ENCODE results near the gene RAD54L.
"Not testable (repeated sequence)": the region's sequence is repeated elsewhere in the genome, so short reads cannot be mapped to it uniquely, and the experiment has no call there.

Gene RAD54L

DNA sequence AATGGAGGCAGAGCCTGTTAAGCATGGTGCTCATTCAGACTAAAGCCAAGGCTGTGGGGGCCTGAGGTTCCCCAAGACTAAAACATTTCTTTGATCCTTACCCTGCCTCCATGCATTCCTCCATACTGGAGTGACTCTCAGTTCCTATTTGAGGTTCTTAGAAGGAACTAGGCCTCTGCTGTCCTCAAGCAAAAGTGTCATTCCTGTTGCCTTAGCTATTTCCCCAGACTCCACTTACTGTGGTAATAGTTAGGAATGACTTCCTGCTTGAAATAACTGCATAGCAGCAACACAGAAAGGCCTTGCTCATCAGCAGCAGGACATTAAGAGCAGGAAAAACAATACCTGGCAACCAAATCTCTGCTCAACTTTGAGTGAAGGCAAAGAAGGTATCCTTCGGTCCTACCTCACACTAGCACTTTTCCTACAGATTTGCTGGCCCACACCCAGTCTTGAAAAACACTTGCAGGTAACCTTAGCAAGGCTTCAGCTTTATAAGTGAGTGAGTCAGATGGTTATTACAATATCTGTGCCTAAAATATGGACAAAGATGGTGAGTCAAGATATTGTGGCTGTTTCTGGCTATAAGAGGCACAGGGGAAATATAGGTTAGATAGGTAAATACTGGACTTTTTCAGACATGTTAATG, 41.0 kb downstream of the RAD54L start:
- DNase-seq = no peak

DNA sequence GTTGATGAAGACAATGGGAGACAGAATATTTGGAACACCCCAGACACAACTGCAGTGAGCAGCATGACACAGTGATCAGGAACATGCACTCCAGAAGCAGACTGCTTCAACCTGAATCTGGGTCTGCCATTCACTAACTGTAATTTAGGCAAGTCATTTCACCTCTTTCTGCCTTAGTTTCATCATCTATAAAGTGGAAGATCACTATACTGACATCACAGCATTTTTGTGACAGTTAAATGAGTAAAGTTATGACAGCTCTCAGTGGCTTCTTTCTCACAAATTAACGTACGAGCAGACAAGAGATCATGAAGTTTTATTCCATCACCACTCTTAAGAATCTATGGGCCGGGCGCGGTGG, 41.6 kb downstream of the RAD54L start:
- DNase-seq = no peak

DNA sequence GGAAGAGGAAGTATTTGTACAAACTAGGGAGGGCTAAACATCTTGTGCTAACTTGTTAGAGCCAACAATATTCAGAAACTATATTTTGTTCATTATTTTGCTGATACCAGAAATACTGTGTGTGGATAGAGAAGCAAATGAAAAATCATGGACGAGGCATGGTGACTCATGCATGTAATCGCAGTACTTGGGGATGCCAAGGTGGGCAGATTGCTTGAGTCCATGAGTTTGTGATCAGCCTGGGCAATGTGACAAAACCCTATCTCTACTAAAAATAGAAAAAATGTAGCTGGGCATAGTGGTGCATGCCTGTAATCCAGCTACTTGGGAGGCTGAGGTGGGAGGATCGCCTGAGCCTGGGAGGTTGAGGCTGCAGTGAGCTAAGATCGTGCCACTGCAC, 42.4 kb downstream of the RAD54L start:
- DNase-seq = no peak

DNA sequence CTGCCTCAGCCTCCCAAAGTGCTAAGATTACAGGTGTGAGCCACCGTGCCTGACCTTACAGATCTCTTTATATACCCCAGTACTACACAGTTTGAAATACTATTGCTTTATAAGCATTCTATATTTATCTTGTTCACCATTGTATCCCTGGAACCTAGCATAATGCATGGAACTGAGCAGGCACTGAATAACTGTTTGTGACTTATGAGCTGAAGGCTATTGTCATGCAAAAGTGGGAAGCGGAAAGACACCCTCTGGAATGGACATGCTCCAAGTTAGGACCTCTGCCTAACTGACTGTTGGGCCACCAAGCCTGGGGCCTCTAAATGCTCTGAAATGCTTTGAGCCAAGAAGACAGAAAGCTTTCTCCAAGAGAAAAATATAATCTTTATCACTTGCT, 47.7 kb downstream of the RAD54L start:
- no peak for DNase-seq

DNA sequence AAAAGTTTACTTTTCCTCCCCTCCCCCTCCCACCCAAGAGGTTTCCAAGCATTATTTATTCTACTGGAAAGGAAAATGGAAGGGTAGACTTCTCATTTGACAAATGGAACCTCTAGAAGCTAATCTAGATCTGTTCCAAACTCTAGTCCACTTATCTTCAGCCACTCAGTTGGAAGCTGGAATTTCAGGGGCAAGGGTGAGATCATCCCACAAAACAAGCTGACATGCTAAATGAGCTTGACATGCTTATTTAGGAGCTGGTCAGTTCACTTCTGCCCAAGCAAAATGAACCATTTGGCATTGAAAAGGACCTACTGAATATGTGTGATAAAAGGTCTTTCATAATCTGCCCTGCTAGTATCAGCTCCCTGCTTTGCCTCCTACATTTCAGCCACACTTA, 50.8 kb downstream of the RAD54L start:
- DNase-seq = no peak

DNA sequence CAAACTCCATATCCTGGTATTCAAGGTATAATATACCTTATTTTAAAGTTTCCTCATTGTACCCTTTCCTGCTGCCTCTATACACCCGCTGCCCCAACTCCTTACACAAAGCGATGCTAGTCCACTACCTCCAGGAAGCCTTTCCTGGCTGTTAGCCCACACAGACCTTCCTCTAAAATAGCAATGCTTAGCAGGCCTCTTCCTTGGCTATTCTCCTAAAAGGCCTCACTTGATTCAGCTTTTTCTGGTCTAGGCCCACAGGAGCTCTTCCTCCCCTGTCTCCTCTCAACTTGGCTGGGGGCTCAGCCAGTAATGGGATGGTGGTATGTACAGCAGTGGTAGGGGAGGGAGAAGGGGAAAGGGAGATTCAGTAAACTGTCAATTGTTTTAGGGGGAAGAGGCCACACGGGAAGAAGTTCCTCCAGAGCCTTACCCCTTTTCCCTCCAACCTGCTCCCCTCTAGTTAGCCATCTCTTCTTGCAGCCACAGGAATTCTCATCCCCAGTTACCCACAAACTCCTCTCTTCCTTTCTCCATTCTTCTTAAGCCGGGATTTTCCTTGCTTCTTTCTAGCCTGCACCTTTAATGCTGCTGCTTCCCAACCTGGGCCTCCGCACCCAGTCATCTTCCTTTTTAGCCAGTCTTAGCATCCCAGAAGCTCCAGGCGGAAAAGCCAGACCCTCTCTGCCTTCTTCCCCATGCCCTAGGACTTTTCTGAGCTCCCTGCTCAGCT, 53.3 kb downstream of the RAD54L start:
- DNase-seq = no peak

DNA sequence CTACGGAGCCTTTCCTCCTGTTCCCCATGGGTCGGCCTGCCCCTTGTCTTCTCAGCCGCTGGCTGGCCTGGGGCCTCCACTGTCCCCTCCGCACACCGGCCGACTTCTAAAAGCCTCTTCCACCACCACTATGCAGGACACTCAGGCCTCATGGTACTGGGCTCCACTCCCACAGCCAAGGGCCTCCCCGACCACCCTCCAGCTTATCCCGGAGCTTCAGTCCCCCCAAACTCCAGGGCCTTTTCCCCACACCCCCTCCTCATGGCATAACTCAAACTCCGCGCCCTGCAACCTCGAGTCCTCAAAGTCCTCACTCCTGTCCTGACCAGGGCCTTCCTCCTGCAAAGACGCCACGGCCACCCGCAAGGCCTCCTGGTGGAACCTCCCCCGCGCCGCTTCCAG, 53.8 kb downstream of the RAD54L start:
- DNase-seq = no peak

DNA sequence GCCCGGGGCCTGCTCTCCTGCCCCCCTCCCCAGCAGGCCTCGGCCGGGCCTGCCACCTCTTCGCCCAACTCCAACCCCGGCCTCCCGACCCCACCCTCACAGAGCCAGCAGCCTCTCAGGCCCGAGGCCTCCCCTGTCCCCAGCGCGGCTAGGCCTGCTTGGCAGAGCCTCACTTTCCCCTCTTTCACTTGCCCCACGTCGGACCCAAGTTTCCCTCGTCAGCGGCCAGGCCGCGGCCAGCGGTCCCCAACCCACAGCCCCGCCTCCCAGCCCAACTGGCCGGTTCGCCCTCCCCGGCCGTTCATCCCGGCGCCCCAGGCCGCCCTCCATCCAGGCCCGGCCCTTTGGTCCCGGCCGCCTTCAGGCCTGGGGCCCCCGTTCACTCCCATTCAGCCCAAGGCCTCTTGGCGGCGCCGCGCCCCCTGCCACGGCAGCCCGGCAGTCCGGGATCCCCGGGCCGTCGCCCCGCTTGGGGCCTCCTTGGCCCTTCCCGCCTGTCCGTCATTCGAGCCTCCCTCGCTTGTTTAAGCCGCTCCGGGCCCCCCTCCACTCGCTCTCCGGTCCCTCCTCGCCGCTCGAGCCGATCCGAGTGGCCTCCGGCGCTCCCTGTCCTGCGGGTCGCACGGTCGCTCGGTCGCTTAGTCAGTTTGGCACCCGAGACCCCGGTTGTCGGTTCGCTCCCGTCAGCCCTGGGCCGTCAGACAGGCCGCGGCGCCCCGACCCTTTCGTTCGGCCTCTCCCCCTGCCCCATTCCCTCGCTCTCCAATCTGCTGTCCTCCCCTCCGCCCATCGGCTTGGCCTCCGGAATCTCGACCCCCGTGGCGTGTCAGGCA, 54.5 kb downstream of the RAD54L start:
- DNase-seq = peak; percentile 35

DNA sequence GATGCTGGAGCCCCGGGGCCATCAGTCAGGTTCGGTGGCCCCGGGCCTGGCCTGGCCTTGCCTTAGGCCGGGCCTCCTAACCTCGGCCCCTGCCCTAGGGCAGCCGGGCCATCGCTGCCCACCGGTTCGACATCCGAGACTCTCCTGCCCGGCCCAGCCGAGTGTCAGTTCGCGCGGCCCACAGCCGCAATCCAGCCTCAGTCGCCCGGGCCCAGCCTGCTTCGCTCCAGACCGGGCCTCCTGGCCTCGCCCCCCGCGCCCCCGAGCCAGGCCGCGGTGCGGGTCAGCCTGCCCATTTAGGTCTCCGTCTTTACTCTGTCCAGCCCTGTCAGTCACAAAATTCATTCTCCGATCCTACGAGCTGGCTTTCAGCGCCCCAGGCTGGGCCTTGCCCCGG, 55.1 kb downstream of the RAD54L start:
- DNase-seq = no peak

DNA sequence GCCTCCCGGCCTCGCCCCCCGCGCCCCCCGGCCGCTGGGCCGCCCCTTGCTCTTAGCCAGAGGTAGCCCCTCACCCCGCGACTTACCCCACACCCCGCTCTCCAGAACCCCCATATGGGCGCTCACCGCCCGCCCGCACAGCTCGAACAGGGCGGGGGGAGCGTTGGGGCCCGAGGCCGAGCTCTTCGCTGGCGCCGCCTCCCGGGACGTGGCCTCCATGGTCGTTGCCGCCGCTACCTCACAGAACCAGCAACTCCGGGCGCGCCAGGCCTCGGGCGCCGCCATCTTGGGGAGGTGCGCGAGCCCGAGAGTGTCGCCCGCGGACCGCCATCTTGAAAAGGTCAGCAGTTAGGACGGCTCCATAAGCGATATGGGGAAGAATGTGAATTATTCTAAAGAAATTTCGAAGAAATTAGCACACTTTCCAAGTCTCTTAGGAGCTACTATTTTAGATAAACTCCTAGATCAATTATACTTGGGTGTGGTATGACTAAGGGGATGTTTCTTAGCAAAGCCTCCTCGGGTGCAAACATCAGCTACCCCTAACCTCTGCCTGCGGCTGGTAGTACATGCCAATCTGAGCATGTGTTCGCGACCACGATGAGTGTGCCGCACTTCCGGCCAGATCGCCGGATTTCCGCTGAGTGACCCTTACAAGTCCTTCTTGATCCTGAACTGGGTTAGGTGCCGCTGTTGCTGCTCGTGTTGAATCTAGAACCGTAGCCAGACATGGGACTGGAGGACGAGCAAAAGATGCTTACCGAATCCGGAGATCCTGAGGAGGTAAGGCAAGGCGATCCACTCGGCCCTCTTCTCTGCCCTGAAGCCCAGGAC, 55.7 kb downstream of the RAD54L start, which contains the start of the genes LRRC41 and UQCRH:
TSS of gene LRRC41 (minus strand) at position 579 of the 834 bp plus-strand sequence. CDS start at position 285, 294 bp downstream.
TSS of gene UQCRH (plus strand) at position 661 of the 834 bp plus-strand sequence. CDS start at position 730, 69 bp downstream.
- peak; percentile 92 for DNase-seq

DNA sequence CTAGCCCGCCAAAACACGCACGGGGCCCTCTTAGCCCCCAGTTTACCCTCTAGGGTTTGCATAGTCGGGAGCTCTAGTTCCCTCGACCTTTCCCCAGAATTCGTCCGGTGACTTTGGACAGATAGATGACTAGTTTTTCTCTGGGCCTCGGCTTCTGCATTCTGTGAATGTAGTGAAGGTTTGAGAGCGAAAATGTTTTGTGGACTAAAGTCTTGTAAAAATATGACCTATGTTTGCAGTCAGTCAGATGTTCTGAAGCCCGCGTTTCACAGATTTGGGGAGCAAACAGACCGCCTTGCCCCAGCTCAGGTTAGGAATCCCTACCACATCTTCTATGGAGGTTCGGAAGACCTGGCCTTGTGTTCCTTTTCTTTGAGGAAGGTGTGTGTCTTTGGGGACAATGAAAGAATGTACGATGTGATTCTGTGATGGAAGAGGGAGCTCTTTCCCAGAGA, 56.3 kb downstream of the RAD54L start:
- DNase-seq = no peak

DNA sequence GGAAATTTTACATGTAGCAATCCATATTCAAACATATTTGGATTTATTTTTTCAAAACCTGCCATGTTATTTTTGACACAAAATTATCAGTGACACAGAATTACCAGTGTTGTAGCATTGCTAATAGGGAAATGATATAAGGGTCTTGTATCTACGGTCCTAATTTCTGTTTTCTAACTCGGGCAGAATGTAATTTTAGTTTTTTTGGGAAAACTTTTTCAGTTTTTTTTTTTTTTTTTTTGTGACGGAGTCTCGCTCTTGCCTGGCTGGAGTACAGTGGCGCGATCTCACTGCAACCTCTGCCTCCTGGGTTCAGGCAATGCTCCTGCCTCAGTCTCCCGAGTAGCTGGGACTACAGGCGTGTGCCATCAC, 58.6 kb downstream of the RAD54L start:
- DNase-seq = no peak

DNA sequence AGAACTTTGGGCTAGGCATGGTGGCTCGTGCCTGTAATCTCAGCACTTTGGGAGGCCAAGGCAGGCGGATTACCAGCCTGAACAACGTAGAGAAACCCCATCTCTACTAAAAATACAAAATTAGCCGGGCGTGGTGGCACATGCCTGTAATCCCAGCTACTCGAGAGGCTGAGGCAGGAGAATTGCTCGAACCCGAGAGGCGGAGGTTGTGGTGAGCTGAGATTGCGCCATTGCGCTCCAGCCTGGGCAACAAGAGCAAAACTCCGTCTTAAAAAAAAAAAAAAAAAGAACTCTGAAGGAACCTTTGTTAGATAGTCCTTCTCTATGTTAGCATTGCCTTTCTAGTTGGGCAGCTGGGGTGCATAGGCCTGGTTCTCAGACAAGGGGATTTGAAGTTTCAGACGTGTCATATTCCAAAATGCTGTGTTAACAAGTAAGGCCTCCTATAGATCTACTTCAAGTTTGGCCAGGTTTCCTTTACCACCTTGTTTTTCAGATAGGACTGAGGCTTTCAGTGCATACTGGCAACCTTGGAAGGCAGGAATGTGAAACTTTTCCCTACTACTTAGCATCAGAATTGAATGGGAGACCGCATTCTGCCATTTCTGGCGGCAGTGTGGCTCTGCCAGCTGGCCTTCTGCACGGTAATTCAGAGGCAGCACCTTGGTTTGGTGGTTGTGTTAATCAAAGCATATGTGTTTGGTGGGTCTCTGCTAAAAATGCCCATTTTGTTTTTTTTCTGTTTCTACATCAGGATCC, 62.0 kb downstream of the RAD54L start:
- no peak for DNase-seq

DNA sequence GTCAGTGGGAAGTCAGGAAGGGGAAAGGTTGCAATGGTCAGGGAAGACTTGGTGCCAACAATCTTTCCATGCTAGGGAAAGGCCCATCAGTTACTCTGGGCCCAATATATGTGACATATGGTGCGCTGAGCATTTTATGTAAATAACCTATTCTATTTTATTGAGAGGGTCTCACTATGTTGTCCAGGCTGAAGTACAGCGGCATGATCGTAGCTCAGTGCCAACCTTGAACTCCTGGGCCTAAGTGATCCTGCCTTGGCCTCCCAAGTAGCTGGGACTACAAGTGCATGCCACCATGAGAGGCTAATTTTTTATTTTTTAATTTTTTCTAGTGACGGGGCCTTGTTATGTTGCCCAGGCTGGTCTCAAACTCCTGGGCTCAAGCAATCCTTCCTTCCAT, 62.8 kb downstream of the RAD54L start:
- DNase-seq = no peak

DNA sequence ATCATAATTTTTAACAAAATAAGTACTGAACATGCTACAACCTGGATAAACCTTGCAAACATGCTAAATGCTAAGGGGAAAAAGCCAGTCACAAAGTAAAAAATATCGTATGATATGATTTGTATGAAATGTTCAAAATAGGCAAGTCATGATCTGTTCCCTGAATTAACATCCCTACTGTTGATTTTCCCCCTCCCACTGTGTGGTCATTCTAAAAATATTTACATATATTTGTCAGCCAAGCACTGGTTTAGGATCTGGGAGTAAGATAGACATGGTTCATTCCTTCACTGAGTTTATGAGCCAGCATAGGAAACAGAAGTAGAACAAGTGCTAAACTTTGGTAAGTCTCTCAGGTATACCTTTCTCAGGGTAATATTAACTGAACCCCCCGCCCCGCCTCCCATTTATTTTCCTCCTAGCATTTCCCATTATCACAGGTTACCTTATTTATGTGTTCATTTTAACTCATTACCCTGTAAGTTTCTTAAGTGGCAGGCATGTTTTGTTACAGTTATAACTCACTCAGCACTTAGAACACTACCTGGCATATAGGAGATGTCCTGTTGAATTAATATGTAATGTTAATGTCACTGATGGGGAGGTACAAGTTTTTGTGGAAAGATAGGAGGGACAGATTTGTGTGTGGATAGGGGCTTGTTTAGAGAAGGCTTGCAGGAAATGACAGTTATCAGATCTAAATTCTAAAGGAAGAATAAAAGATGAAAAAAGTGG, 68.3 kb downstream of the RAD54L start:
- DNase-seq = no peak

DNA sequence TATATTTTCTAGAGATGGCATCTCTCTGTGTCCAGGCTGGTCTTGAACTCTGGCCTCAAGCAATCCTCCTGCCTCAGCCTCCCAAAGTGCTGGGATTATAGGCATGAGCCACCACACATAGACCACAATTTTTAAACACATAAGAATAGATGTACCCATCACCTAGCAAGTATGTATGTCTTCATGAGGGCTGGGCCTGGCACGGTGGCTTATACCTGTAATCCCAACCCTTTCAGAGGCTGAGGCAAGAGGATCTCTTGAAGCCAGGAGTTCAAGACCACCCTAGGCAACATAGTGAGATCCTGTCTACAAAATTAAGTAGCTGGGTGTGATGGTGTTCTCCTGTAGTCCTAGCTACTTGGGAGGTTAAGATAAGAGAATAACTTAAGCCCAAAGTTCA, 69.8 kb downstream of the RAD54L start:
- no peak for DNase-seq

DNA sequence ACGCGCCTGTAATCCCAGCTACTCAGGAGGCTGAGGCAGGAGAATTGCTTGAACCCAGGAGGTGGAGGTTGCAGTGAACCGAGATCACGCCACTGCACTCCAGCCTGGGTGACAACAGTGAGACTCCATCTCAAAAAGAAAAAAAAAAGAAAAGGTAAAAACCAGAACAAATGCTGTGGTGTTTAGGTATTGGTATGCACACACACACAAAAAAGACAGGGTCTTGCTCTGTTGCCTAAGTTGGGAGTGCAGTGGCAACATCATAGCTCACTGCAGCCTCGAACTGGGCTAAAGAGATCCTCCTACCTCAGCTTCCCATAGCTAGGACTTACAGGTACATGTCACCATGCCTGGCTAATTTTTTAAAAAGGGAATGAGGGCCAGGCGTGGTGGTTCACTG, 71.7 kb downstream of the RAD54L start:
- not testable (repeated sequence) for DNase-seq

DNA sequence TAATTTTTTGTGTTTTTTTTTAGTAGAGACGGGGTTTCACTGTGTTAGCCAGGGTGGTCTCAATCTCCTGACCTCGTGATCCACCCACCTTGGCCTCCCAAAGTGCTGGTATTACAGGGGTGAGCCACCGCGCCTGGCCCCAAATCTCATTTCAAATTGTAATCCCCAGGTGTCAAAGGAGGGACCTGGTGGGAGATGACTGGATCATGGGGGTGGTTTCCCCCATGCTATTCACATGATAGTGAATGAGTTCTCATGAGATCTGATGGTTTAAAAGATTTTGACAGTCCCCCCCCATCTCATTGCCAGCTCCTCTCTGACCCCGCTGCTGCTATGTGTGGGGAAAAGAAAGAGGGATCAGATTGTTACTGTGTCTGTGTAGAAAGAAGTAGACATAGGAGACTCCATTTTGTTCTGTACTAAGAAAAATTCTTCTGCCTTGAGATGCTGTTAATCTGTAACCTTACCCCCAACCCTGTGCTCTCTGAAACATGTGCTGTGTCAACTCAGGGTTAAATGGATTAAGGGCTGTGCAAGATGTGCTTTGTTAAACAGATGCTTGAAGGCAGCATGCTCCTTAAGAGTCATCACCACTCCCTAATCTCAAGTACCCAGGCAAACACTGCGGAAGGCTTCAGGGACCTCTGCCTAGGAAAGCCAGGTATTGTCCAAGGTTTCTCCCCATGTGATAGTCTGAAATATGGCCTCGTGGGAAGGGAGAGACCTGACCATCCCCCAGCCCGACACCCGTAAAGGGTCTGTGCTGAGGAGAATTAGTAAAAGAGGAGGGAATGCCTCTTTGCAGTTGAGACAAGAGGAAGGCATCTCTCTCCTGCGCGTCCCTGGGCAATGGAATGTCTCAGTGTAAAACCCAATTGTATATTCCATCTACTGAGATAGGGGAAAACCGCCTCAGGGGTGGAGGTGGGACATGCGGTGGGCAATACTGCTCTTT, 72.7 kb downstream of the RAD54L start:
- not testable (repeated sequence) for DNase-seq

DNA sequence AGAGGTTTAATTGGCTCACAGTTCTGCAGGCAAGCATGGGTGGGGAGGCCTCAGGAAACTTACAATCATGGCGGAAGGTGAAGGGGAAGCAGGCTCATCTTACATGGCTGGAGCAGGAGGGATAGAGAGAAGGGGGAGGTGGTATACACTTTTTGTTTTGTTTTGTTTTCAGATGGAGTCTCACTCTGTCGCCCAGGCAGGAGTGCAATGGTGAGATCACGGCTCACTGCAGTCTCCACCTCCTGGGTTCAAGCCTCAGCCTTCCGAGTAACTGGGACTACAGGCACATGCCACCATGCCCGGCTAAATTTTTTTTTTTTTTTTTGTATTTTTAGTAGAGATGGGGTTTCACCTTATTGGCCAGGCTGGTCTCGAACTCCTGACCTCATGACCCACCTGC, 74.6 kb downstream of the RAD54L start:
- not testable (repeated sequence) for DNase-seq

Measured in activated effector memory CD4-positive, alpha-beta T cell treated with Interleukin-2 at 50 U/mL for 16 hours (primary cell).